Measurements from ENCODE around the gene SNRNP200.

GRCh38 chr2:96317584-96317997 lies 12.2 kb upstream of the SNRNP200 start:
- TF ChIP-seq POLR2AphosphoS5 (IDR thresholded peaks at IDR 0.05; ENCODE audit: low read depth, low read length) (no peak), POLR2A (IDR thresholded peaks at IDR 0.05; ENCODE audit: low read depth, low read length) (no peak), SPI1 (IDR thresholded peaks at IDR 0.05; ENCODE audit: low read depth, low read length) (no peak), TAF1 (IDR thresholded peaks at IDR 0.05; ENCODE audit: low read depth, low read length) (no peak), POU2F2 (IDR thresholded peaks at IDR 0.05; ENCODE audit: low read depth, low read length) (no peak)

Measured in GM12891 (cell line).